Mesothelial cell of epicardium (in vitro differentiated cells): ENCODE measurements around the gene SRPK3. TPM values are rescaled to one million over a fixed set of nuclear protein-coding genes. Genes with fewer than 3 reads are reported as not detected.

Experiments
- DNase-seq, 2 experiments: peaks; one replicate each; pipeline ENCODE4 v3.0.0; 2021; ENCODE audit warnings: low spot score in 2 of 2; ENCODE audit not compliant: unreplicated experiment in 2 of 2
- H3K27ac Mint-ChIP-seq: 2 replicates; pipeline ENCODE4 v1.8.0; 2021; ENCODE audit warnings: mixed read lengths
- H3K27me3 Mint-ChIP-seq: 2 replicates; pipeline ENCODE4 v1.8.0; 2021; ENCODE audit warnings: low read depth, mixed read lengths
- H3K36me3 Mint-ChIP-seq: 2 replicates; pipeline ENCODE4 v1.8.0; 2021; ENCODE audit warnings: mixed read lengths
- H3K4me1 Mint-ChIP-seq: 2 replicates; pipeline ENCODE4 v1.8.0; 2021; ENCODE audit warnings: mixed read lengths
- H3K4me3 Mint-ChIP-seq: 2 replicates; pipeline ENCODE4 v1.8.0; 2021; ENCODE audit warnings: mild to moderate bottlenecking, moderate library complexity, mixed read lengths
- H3K9me3 Mint-ChIP-seq: 2 replicates; pipeline ENCODE4 v1.8.0; 2021; ENCODE audit warnings: mixed read lengths
- CTCF ChIP-seq: fragments of 200-600 bp; sonication (generic); IDR thresholded peaks from one replicate; pipeline ENCODE4 v1.5.0; 2021; ENCODE audit warnings: antibody characterized with exemption; ENCODE audit not compliant: unreplicated experiment
- total RNA-seq: library from RNA; stranded (reverse); gene quantifications from 3 replicates; pipeline ENCODE4 v1.2.1, GENCODE V29; 2021

The SRPK3 gene
- total RNA-seq, 1 donor from 2014 or later: not detected

DNA sequence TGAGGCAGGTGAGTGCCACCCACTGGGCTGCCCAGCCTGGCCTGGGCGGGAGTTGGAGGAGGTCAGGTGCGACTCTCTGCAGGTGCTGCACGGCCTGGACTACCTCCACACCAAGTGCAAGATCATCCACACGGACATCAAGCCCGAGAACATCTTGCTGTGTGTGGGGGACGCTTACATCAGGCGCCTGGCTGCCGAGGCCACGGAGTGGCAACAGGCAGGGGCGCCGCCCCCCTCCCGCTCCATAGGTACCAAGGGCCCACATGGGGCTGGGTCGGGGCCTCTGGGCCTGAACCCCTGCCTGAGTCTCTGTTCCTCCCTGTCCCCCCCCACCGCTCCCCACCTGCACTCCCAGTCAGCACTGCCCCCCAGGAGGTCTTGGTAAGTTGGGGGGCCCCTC lies 2.0 kb downstream of the SRPK3 start:
- no peak overlapping the region for H3K4me3 Mint-ChIP-seq
- H3K27ac Mint-ChIP-seq: no peak overlapping the region
- no peaks in the 10 kb centered on the region for H3K27me3 Mint-ChIP-seq
- DNase-seq: no peak
- peaks cover 7% of the 10 kb centered on the region for H3K36me3 Mint-ChIP-seq
- no peak for TF ChIP-seq CTCF
- H3K9me3 Mint-ChIP-seq: no peaks in the 10 kb centered on the region
- H3K4me1 Mint-ChIP-seq: no peaks in the 10 kb centered on the region

GRCh38 chrX:153783378-153784013 lies 2.7 kb downstream of the SRPK3 start:
- H3K27ac Mint-ChIP-seq: no peak overlapping the region
- H3K36me3 Mint-ChIP-seq: peaks cover 7% of the 10 kb centered on the region
- H3K4me3 Mint-ChIP-seq: no peak overlapping the region
- H3K4me1 Mint-ChIP-seq: no peaks in the 10 kb centered on the region
- H3K27me3 Mint-ChIP-seq: no peaks in the 10 kb centered on the region
- no peaks in the 10 kb centered on the region for H3K9me3 Mint-ChIP-seq
- DNase-seq: no peak
- no peak for TF ChIP-seq CTCF

GRCh38 chrX:153784325-153784967 lies 3.6 kb downstream of the SRPK3 start:
- H3K27me3 Mint-ChIP-seq: no peaks in the 10 kb centered on the region
- H3K9me3 Mint-ChIP-seq: no peaks in the 10 kb centered on the region
- no peak overlapping the region for H3K27ac Mint-ChIP-seq
- H3K4me3 Mint-ChIP-seq: no peak overlapping the region
- peaks cover 7% of the 10 kb centered on the region for H3K36me3 Mint-ChIP-seq
- no peaks in the 10 kb centered on the region for H3K4me1 Mint-ChIP-seq
- no peak for DNase-seq
- no peak for TF ChIP-seq CTCF

- no peak for DNase-seq
- no peaks in the 10 kb centered on the region for H3K27me3 Mint-ChIP-seq
- peaks cover 7% of the 10 kb centered on the region for H3K36me3 Mint-ChIP-seq
- peaks cover 3% of the 10 kb centered on the region for H3K9me3 Mint-ChIP-seq
- H3K27ac Mint-ChIP-seq: no peak overlapping the region
- no peaks in the 10 kb centered on the region for H3K4me1 Mint-ChIP-seq
- no peak overlapping the region for H3K4me3 Mint-ChIP-seq
- TF ChIP-seq CTCF: no peak
Measured at GRCh38 chrX:153786669-153787068, 5.8 kb downstream of the SRPK3 start.

DNA sequence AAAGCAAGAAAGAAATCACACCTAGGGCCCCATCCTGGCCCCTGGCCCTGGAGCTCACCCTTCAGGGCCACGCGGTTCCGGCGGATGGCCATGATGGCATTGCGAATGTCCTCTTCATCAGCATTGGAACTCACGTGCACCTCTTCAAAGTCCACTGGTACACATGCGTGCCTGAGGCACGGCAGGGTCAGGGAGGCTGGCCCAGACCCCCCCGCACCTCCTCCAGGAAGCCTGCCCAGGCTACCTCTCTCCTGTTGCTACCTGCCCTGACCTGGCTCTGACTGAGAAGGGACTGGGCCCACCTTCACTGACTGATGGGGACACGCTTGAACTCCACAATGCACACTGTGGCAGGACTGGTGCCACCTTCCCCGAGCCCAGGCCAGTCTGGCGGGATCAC lies 8.8 kb downstream of the SRPK3 start:
- no peak for TF ChIP-seq CTCF
- Mint-ChIP-seq H3K9me3 (peaks cover 8% of the 10 kb centered on the region), H3K4me1 (peaks cover 6% of the 10 kb centered on the region)

More for the DNA sequence above, 8.8 kb downstream of the SRPK3 start:
- DNase-seq: no peak
- H3K27ac Mint-ChIP-seq: no peak overlapping the region
- no peak overlapping the region for H3K4me3 Mint-ChIP-seq
- no peaks in the 10 kb centered on the region for H3K27me3 Mint-ChIP-seq
- H3K36me3 Mint-ChIP-seq: peaks cover 10% of the 10 kb centered on the region
